Measurements from ENCODE around the gene BHLHE40. TPM values are rescaled to one million over a fixed set of nuclear protein-coding genes. Genes with fewer than 3 reads are reported as not detected.

BHLHE40 gene
- total RNA-seq (100 to 1,000 TPM in 1 of 2 donors, 10 to 100 TPM in 1; 84.4 to 204 TPM), polyA plus RNA-seq (10 to 100 TPM; 28.5 to 92.5 TPM)
- long read RNA-seq, donor 1, result 0 reads
- long read RNA-seq, donor 2, result 0 reads
- long read RNA-seq, donor 3, partial matches to known transcripts, result 0 of 1 reads
- long read RNA-seq, donor 3, other reads (novel, unspliced or antisense), result 0 of 1 reads
- long read RNA-seq, donor 4, result 0 reads
- long read RNA-seq, donor 5, partial matches to known transcripts, result 0 of 1 reads
- long read RNA-seq, donor 5, other reads (novel, unspliced or antisense), result 0 of 1 reads

DNA sequence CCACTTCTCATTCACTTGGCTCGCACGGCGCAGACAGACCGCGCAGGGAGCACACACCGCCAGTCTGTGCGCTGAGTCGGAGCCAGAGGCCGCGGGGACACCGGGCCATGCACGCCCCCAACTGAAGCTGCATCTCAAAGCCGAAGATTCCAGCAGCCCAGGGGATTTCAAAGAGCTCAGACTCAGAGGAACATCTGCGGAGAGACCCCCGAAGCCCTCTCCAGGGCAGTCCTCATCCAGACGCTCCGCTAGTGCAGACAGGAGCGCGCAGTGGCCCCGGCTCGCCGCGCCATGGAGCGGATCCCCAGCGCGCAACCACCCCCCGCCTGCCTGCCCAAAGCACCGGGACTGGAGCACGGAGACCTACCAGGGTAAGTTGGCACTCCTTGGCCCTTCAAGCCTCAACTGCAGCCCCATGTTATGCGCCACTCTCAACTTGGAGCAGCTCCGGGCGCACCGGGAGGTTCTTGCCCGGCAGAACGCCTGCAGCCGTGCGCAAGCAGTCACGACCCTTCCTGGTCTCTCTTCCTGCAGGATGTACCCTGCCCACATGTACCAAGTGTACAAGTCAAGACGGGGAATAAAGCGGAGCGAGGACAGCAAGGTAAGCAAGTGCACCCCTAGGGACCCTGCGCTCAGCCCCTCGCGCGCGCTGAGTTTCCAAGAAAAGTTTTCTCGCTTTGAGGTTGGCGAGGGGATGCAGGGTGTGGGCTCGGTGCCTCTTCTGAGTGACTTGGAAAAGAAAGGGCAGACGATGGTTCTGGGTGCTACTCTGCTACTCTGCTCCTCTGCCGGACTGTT, at the start of gene BHLHE40:
TSS of gene BHLHE40 (plus strand) at position 10 of the 801 bp plus-strand sequence. CDS start at position 292, 282 bp downstream.
- TF ChIP-seq, protein P1, sequence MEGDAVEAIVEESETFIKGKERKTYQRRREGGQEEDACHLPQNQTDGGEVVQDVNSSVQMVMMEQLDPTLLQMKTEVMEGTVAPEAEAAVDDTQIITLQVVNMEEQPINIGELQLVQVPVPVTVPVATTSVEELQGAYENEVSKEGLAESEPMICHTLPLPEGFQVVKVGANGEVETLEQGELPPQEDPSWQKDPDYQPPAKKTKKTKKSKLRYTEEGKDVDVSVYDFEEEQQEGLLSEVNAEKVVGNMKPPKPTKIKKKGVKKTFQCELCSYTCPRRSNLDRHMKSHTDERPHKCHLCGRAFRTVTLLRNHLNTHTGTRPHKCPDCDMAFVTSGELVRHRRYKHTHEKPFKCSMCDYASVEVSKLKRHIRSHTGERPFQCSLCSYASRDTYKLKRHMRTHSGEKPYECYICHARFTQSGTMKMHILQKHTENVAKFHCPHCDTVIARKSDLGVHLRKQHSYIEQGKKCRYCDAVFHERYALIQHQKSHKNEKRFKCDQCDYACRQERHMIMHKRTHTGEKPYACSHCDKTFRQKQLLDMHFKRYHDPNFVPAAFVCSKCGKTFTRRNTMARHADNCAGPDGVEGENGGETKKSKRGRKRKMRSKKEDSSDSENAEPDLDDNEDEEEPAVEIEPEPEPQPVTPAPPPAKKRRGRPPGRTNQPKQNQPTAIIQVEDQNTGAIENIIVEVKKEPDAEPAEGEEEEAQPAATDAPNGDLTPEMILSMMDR (IDR thresholded peaks at IDR 0.05; ENCODE audit: control extremely low read depth, extremely low read depth), result no peak
- Histone ChIP-seq H3K9me3 (ENCODE audit: control insufficient read depth in 4 of 4, insufficient read depth in 3 of 4, low read length in 3 of 4) (no peaks in the 10 kb centered on the region), H3K27me3 (ENCODE audit: control insufficient read depth in 3 of 3, insufficient read depth in 3 of 3, low read length in 2 of 3) (peaks cover 0 to 26% (median 19%) of the 10 kb centered on the region in 3 donors), H3K27ac (ENCODE audit: low read depth in 1 of 2, low read length in 1 of 2) (peak within 1 kb of the TSS; percentile 99 to 100), H3K9ac (ENCODE audit: insufficient read depth in 1 of 2, low read length in 2 of 2) (peak within 1 kb of the TSS; percentile 0 to 33), H3K4me1 (ENCODE audit: control insufficient read depth in 5 of 5, insufficient read depth in 5 of 5, low read length in 5 of 5) (peaks cover 0 to 32% (median 5%) of the 10 kb centered on the region in 5 donors), H3K36me3 (ENCODE audit: control insufficient read depth in 4 of 4, insufficient read depth in 4 of 4, low read length in 4 of 4) (peaks cover 0 to 12% (median 0%) of the 10 kb centered on the region in 4 donors), H3K4me3 (peak within 1 kb of the TSS; percentile 99)
- peak in 2 of 3 donors; percentile 38 to 51 for DNase-seq
- 0% methylated on average over 47 to 51 of the region's 51 CpGs for WGBS, 2 donors
- ATAC-seq (ENCODE audit: insufficient read depth, low FRiP score), result peak; percentile 17

DNA sequence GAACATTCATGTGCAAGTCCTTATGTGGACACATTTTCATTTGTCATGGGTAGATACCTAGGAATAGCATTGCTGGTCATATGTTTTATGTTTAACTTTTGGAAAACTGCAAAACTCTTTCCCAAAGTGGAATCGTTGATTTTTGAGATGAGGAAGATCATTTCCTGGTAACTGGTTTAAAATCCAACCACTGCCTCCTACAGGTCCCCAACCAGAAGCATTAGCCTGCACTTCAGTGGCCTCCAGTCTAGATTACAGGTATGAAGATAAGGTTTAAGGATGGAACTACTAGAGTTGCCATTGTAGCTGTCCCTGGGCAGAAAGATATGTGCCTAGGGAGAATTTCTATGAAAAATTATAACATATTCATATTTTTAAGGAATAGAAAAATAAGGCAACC, 48.7 kb upstream of the BHLHE40 start:
- Histone ChIP-seq H3K4me1 (ENCODE audit: control insufficient read depth in 5 of 5, insufficient read depth in 5 of 5, low read length in 5 of 5) (no peaks in the 10 kb centered on the region), H3K9ac (ENCODE audit: insufficient read depth in 1 of 2, low read length in 2 of 2) (no peak overlapping the region), H3K27ac (ENCODE audit: low read depth in 1 of 2, low read length in 1 of 2) (no peak overlapping the region), H3K9me3 (ENCODE audit: control insufficient read depth in 4 of 4, insufficient read depth in 3 of 4, low read length in 3 of 4) (no peaks in the 10 kb centered on the region), H3K36me3 (ENCODE audit: control insufficient read depth in 4 of 4, insufficient read depth in 4 of 4, low read length in 4 of 4) (no peaks in the 10 kb centered on the region), H3K4me3 (no peak overlapping the region), H3K27me3 (ENCODE audit: control insufficient read depth in 3 of 3, insufficient read depth in 3 of 3, low read length in 2 of 3) (no peaks in the 10 kb centered on the region)
- no peak for DNase-seq
- ATAC-seq (ENCODE audit: insufficient read depth, low FRiP score), result no peak
- TF ChIP-seq, protein P1 (IDR thresholded peaks at IDR 0.05; ENCODE audit: control extremely low read depth, extremely low read depth), result no peak
- 61 to 86% methylated on average over 1 of the region's 1 CpG for WGBS, 2 donors

DNA sequence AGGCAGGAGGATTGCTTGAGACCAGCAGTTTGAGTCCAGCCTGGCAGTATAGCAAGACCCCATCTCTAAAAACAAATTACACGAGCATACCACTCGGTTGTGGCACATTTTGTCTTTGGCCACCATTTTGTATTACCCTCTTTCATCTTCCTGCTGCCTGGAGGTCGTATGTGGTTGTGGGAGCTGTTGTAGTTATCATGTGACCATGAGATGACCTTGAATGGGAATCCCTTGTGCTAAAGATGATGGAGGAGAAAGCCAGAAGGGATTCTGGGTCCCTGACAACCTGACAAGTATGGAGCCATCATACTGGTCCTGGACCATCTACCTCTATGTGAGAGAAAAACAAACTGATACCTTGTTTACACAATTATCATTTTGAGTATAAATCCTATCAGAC, 45.2 kb upstream of the BHLHE40 start:
- 95 to 96% methylated on average over 3 of the region's 3 CpGs for WGBS, 2 donors
- no peaks in the 10 kb centered on the region for H3K4me1 ChIP-seq (ENCODE audit: control insufficient read depth in 5 of 5, insufficient read depth in 5 of 5, low read length in 5 of 5)
- H3K4me3 ChIP-seq, result no peak overlapping the region
- no peak for DNase-seq
- no peaks in the 10 kb centered on the region for H3K27me3 ChIP-seq (ENCODE audit: control insufficient read depth in 3 of 3, insufficient read depth in 3 of 3, low read length in 2 of 3)
- no peaks in the 10 kb centered on the region for H3K36me3 ChIP-seq (ENCODE audit: control insufficient read depth in 4 of 4, insufficient read depth in 4 of 4, low read length in 4 of 4)
- H3K27ac ChIP-seq (ENCODE audit: low read depth in 1 of 2, low read length in 1 of 2), result no peak overlapping the region
- no peak for ATAC-seq (ENCODE audit: insufficient read depth, low FRiP score)
- H3K9ac ChIP-seq (ENCODE audit: insufficient read depth in 1 of 2, low read length in 2 of 2), result no peak overlapping the region
- TF ChIP-seq, protein P1 (IDR thresholded peaks at IDR 0.05; ENCODE audit: control extremely low read depth, extremely low read depth), result no peak
- H3K9me3 ChIP-seq (ENCODE audit: control insufficient read depth in 4 of 4, insufficient read depth in 3 of 4, low read length in 3 of 4), result no peaks in the 10 kb centered on the region

All from lung (tissue), 16 donors.